Measurements from ENCODE around the gene PPP1R15A.
A peak's percentile ranks its signal among the peaks of the same experiment; 100 is the strongest.
"Not testable (repeated sequence)": the region's sequence is repeated elsewhere in the genome, so short reads cannot be mapped to it uniquely, and the experiment has no call there.

PPP1R15A gene

GRCh38 chr19:48872182-48872883 lies at the start of gene PPP1R15A:
TSS of gene PPP1R15A (plus strand) at chr19:48872421. CDS start at chr19:48873234, 813 bp downstream.
- peak; percentile 94 to 97 for DNase-seq (ENCODE audit: low read depth in 2 of 2)

GRCh38 chr19:48822514-48822913 lies 49.7 kb upstream of the PPP1R15A start:
- no peak for DNase-seq (ENCODE audit: low read depth in 2 of 2)

- no peak for DNase-seq (ENCODE audit: low read depth in 2 of 2)
Observed at GRCh38 chr19:48826606-48827020, 45.6 kb upstream of the PPP1R15A start.

GRCh38 chr19:48830088-48830487 lies 42.1 kb upstream of the PPP1R15A start:
- DNase-seq (ENCODE audit: low read depth in 2 of 2): no peak

GRCh38 chr19:48830965-48831364 lies 41.3 kb upstream of the PPP1R15A start:
- no peak for DNase-seq (ENCODE audit: low read depth in 2 of 2)

- DNase-seq (ENCODE audit: low read depth in 2 of 2): no peak
Observed at GRCh38 chr19:48833049-48833448, 39.2 kb upstream of the PPP1R15A start.

- no peak for DNase-seq (ENCODE audit: low read depth in 2 of 2)
Observed at GRCh38 chr19:48833977-48834376, 38.2 kb upstream of the PPP1R15A start.

- DNase-seq (ENCODE audit: low read depth in 2 of 2): peak; percentile 83
Observed at GRCh38 chr19:48835734-48836088, 36.5 kb upstream of the PPP1R15A start.

- no peak for DNase-seq (ENCODE audit: low read depth in 2 of 2)
Observed at GRCh38 chr19:48836089-48837017, 35.9 kb upstream of the PPP1R15A start, which contains the start of gene HSD17B14. TSS of gene HSD17B14 (minus strand) at chr19:48836491. CDS start at chr19:48836411, 80 bp downstream.

GRCh38 chr19:48837051-48837524 lies 35.1 kb upstream of the PPP1R15A start:
- DNase-seq (ENCODE audit: low read depth in 2 of 2): peak; percentile 80 to 86

- no peak for DNase-seq (ENCODE audit: low read depth in 2 of 2)
Observed at GRCh38 chr19:48837687-48838086, 34.5 kb upstream of the PPP1R15A start.

GRCh38 chr19:48841047-48841446 lies 31.2 kb upstream of the PPP1R15A start:
- no peak for DNase-seq (ENCODE audit: low read depth in 2 of 2)

GRCh38 chr19:48841571-48841970 lies 30.6 kb upstream of the PPP1R15A start:
- DNase-seq (ENCODE audit: low read depth in 2 of 2): no peak

GRCh38 chr19:48842789-48843162 lies 29.4 kb upstream of the PPP1R15A start:
- DNase-seq (ENCODE audit: low read depth in 2 of 2): no peak

GRCh38 chr19:48844472-48844871 lies 27.7 kb upstream of the PPP1R15A start:
- DNase-seq (ENCODE audit: low read depth in 2 of 2): no peak

GRCh38 chr19:48845384-48845783 lies 26.8 kb upstream of the PPP1R15A start:
- no peak for DNase-seq (ENCODE audit: low read depth in 2 of 2)

GRCh38 chr19:48846659-48847058 lies 25.6 kb upstream of the PPP1R15A start:
- DNase-seq (ENCODE audit: low read depth in 2 of 2): not testable (repeated sequence)

- DNase-seq (ENCODE audit: low read depth in 2 of 2): no peak
Observed at GRCh38 chr19:48852292-48852691, 19.9 kb upstream of the PPP1R15A start.

GRCh38 chr19:48853483-48853882 lies 18.7 kb upstream of the PPP1R15A start:
- DNase-seq (ENCODE audit: low read depth in 2 of 2): no peak

- DNase-seq (ENCODE audit: low read depth in 2 of 2): no peak
Observed at GRCh38 chr19:48854103-48854502, 18.1 kb upstream of the PPP1R15A start.

- no peak for DNase-seq (ENCODE audit: low read depth in 2 of 2)
Observed at GRCh38 chr19:48856921-48857320, 15.3 kb upstream of the PPP1R15A start.

GRCh38 chr19:48858984-48859710 lies 13.1 kb upstream of the PPP1R15A start:
- peak; percentile 61 to 74 for DNase-seq (ENCODE audit: low read depth in 2 of 2)
